Activated T-cell treated with anti-CD3 and anti-CD28 coated beads for 4 hours (primary cell): Measurements from ENCODE around the gene DENND1C.

Experiments used
- DNase-seq: peaks from one replicate; pipeline ENCODE4 v3.0.0-alpha.2; 2020

DENND1C gene

GRCh38 chr19:6476896-6477431 lies 4.6 kb downstream of the DENND1C start:
- no peak for DNase-seq

- peak; percentile 43 for DNase-seq
Measured at GRCh38 chr19:6476155-6476895, 5.3 kb downstream of the DENND1C start.

GRCh38 chr19:6475321-6476108 lies 6.1 kb downstream of the DENND1C start:
- no peak for DNase-seq

GRCh38 chr19:6473647-6474046 lies 7.9 kb downstream of the DENND1C start:
- DNase-seq, result no peak

- no peak for DNase-seq
Measured at GRCh38 chr19:6472713-6473112, 8.9 kb downstream of the DENND1C start.

- no peak for DNase-seq
Measured at GRCh38 chr19:6471076-6471475, 10.5 kb downstream of the DENND1C start.

- DNase-seq, result no peak
Measured at GRCh38 chr19:6470173-6470572, 11.4 kb downstream of the DENND1C start.

GRCh38 chr19:6467384-6467783 lies 14.2 kb downstream of the DENND1C start:
- no peak for DNase-seq

GRCh38 chr19:6466526-6467248 lies 14.9 kb downstream of the DENND1C start:
- DNase-seq, result no peak

GRCh38 chr19:6465663-6466062 lies 15.9 kb downstream of the DENND1C start:
- DNase-seq, result no peak

GRCh38 chr19:6465006-6465405 lies 16.6 kb downstream of the DENND1C start:
- DNase-seq, result no peak

- peak; percentile 47 for DNase-seq
Measured at GRCh38 chr19:6464070-6464873, 17.3 kb downstream of the DENND1C start, which contains the start of gene CRB3. Gene CRB3, plus strand, starts transcription at chr19:6464271. Its CDS starts 431 bp downstream, at chr19:6464702.

GRCh38 chr19:6460099-6460884 lies 21.3 kb downstream of the DENND1C start:
- DNase-seq, result peak; percentile 92

- DNase-seq, result peak; percentile 48
Measured at GRCh38 chr19:6459262-6460098, 22.1 kb downstream of the DENND1C start, which contains the start of gene SLC25A23. Gene SLC25A23, minus strand, starts transcription at chr19:6459792. Its CDS starts 164 bp downstream, at chr19:6459628.

- DNase-seq, result no peak
Measured at GRCh38 chr19:6458695-6459261, 22.8 kb downstream of the DENND1C start.

GRCh38 chr19:6457958-6458694 lies 23.5 kb downstream of the DENND1C start:
- DNase-seq, result no peak

GRCh38 chr19:6455924-6456323 lies 25.7 kb downstream of the DENND1C start:
- DNase-seq, result no peak

GRCh38 chr19:6453951-6454565 lies 27.5 kb downstream of the DENND1C start:
- no peak for DNase-seq

- no peak for DNase-seq
Measured at GRCh38 chr19:6452899-6453298, 28.7 kb downstream of the DENND1C start.
